HG02759 (cell line): Measurements from ENCODE around the gene YPEL2.
"Not testable (repeated sequence)": the region's sequence is repeated elsewhere in the genome, so short reads cannot be mapped to it uniquely, and the experiment has no call there.

ENCODE experiments used
- ATAC-seq: cut with Tn5 transposase; IDR thresholded peaks from one replicate; pipeline ENCODE4 v1.9.1; 2021; ENCODE audit warnings: mild to moderate bottlenecking, moderate library complexity; ENCODE audit not compliant: unreplicated experiment

Gene YPEL2

GRCh38 chr17:59331129-59331928, at the start of gene YPEL2:
Gene YPEL2 (plus strand): TSS chr17:59331655. CDS start chr17:59353410, 21,755 bp downstream.
- ATAC-seq = peak; percentile 95

GRCh38 chr17:59284317-59284716, 47.1 kb upstream of the YPEL2 start:
- no peak for ATAC-seq

GRCh38 chr17:59287452-59287851, 44.0 kb upstream of the YPEL2 start:
- ATAC-seq = no peak

- ATAC-seq = no peak
Observed at GRCh38 chr17:59287891-59288290, 43.6 kb upstream of the YPEL2 start.

GRCh38 chr17:59289981-59290301, 41.5 kb upstream of the YPEL2 start:
- no peak for ATAC-seq

- not testable (repeated sequence) for ATAC-seq
Observed at GRCh38 chr17:59290302-59290998, 41.0 kb upstream of the YPEL2 start.

GRCh38 chr17:59292174-59292523, 39.3 kb upstream of the YPEL2 start:
- no peak for ATAC-seq

- no peak for ATAC-seq
Observed at GRCh38 chr17:59296190-59296589, 35.3 kb upstream of the YPEL2 start.

GRCh38 chr17:59298521-59298920, 32.9 kb upstream of the YPEL2 start:
- ATAC-seq = no peak

GRCh38 chr17:59299400-59300092, 31.9 kb upstream of the YPEL2 start:
- no peak for ATAC-seq

- no peak for ATAC-seq
Observed at GRCh38 chr17:59300941-59301340, 30.5 kb upstream of the YPEL2 start.

GRCh38 chr17:59304811-59305210, 26.6 kb upstream of the YPEL2 start:
- no peak for ATAC-seq

GRCh38 chr17:59310263-59310920, 21.1 kb upstream of the YPEL2 start:
- no peak for ATAC-seq

- peak; percentile 57 for ATAC-seq
Observed at GRCh38 chr17:59311051-59311468, 20.4 kb upstream of the YPEL2 start.

GRCh38 chr17:59311521-59311920, 19.9 kb upstream of the YPEL2 start:
- ATAC-seq = not testable (repeated sequence)

- ATAC-seq = no peak
Observed at GRCh38 chr17:59315866-59316265, 15.6 kb upstream of the YPEL2 start.

- no peak for ATAC-seq
Observed at GRCh38 chr17:59327121-59327980, 4.1 kb upstream of the YPEL2 start.

- no peak for ATAC-seq
Observed at GRCh38 chr17:59327981-59328290, 3.5 kb upstream of the YPEL2 start.

- ATAC-seq = no peak
Observed at GRCh38 chr17:59328601-59329000, 2.9 kb upstream of the YPEL2 start.

GRCh38 chr17:59329176-59330052, 2.0 kb upstream of the YPEL2 start:
- no peak for ATAC-seq
